HepG2 (cell line): ENCODE data around the gene FBXL7. TPM values are rescaled to one million over a fixed set of nuclear protein-coding genes. Genes with fewer than 3 reads are reported as not detected.

Source experiments
- ATAC-seq: fragments of 200-7000 bp; cut with Tn5 transposase; 3 replicates; pipeline ENCODE4 v1.9.1; 2020; ENCODE audit warnings: mild to moderate bottlenecking, moderate library complexity
- BruUV-seq: library from RNA; stranded (reverse); fragments of 400-500 nt; replicated peaks from 2 replicates; lab custom pipeline; 2021; lab: Mats Ljungman, UMichigan
- CTCF ChIA-PET: fragments of 300-600 bp; formaldehyde crosslinking; extraction: SDS; loops from one replicate; lab custom pipeline; 2021; ENCODE audit warnings: low total read pairs, inconsistent platforms, low intra/inter-chr PET ratio; lab: Yijun Ruan, JAX
- POLR2A ChIA-PET: fragments of 350-600 bp; sonication (Branson Sonifier 250); formaldehyde crosslinking; loops from one replicate; lab custom pipeline; 2020; ENCODE audit warnings: antibody characterized with exemption, inconsistent platforms; lab: Yijun Ruan, JAX
- DNase-seq: peaks from one replicate; pipeline ENCODE4 v3.0.0-alpha.2; 2015; ENCODE audit warnings: low spot score
- FAIRE-seq: peaks from 3 replicates; lab custom pipeline; 2011; peaks lifted over from hg19 to GRCh38; lab: Jason Lieb, UNC
- H2AFZ ChIP-seq: one replicate; pipeline ENCODE4 v1.6.1; 2011; ENCODE audit warnings: low read length, inconsistent platforms
- H3K27ac ChIP-seq: fragments of 300-600 bp; 3 replicates; pipeline ENCODE4 v1.8.0; 2011; ENCODE audit warnings: mixed run types, mild to moderate bottlenecking, mixed read lengths, low read length, inconsistent platforms; ENCODE audit not compliant: insufficient read depth; ENCODE audit errors: extremely low read length
- H3K27me3 ChIP-seq, 2 experiments: fragments of 200-600 bp in 1 of 2; 2 replicates in 1 of 2; 3 replicates in 1 of 2; pipeline versions ENCODE4 v1.6.0 to v1.8.0; 2011; ENCODE audit warnings: low read length in 2 of 2, mild to moderate bottlenecking in 2 of 2, moderate library complexity in 2 of 2, inconsistent platforms in 1 of 2; ENCODE audit not compliant: insufficient read depth in 2 of 2, control insufficient read depth in 1 of 2
- H3K36me3 ChIP-seq, 2 experiments: fragments of 200-600 bp in 1 of 2; replicated peaks in 1 of 2; 2 replicates in 1 of 2; 3 replicates in 1 of 2; pipeline versions ENCODE4 v1.5.1 to v1.8.0; 2011; ENCODE audit warnings: low read length in 2 of 2, inconsistent platforms in 1 of 2; ENCODE audit not compliant: insufficient read depth in 2 of 2, control insufficient read depth in 1 of 2
- H3K4me1 ChIP-seq: 2 replicates; pipeline ENCODE4 v1.5.1; 2012; ENCODE audit warnings: low read length, inconsistent platforms; ENCODE audit not compliant: insufficient read depth
- H3K4me2 ChIP-seq: 2 replicates; pipeline ENCODE4 v1.6.0; 2011; ENCODE audit warnings: low read depth, low read length, inconsistent platforms
- H3K4me3 ChIP-seq, 3 experiments: fragments of 200-600 bp in 1 of 3; sonication (generic), shearing (Covaris generic) in 1 of 3; replicated peaks in 1 of 3; 2 replicates each; pipeline ENCODE4 v1.5.1; 2011 to 2016; ENCODE audit warnings: low read length in 3 of 3, inconsistent platforms in 2 of 3, low read depth in 2 of 3, mild to moderate bottlenecking in 2 of 3, control low read depth in 1 of 3, mixed read lengths in 1 of 3; ENCODE audit not compliant: insufficient read depth in 1 of 3
- H3K79me2 ChIP-seq: one replicate; pipeline ENCODE4 v1.6.1; 2011; ENCODE audit warnings: low read length, inconsistent platforms; ENCODE audit not compliant: insufficient read depth
- H3K9ac ChIP-seq: 2 replicates; pipeline ENCODE4 v1.6.0; 2011; ENCODE audit warnings: mild to moderate bottlenecking, low read depth, low read length, inconsistent platforms; ENCODE audit not compliant: insufficient read depth
- H3K9me3 ChIP-seq: 2 replicates; pipeline ENCODE4 v1.5.1; 2012; ENCODE audit warnings: mild to moderate bottlenecking, low read length
- H4K20me1 ChIP-seq: 2 replicates; pipeline ENCODE4 v1.6.0; 2011; ENCODE audit warnings: inconsistent platforms, mild to moderate bottlenecking, low read length, moderate library complexity; ENCODE audit not compliant: insufficient read depth
- FOXC1 ChIP-seq: sonication (generic); formaldehyde crosslinking; IDR thresholded peaks from 2 replicates; pipeline ENCODE4 v1.8.0; 2022; ENCODE audit warnings: mild to moderate bottlenecking, missing genetic modification reagents, borderline replicate concordance
- FOXK1 ChIP-seq: sonication (generic); formaldehyde crosslinking; IDR thresholded peaks from 2 replicates; pipeline ENCODE4 v1.4.0; 2020; ENCODE audit warnings: low read depth, missing genetic modification reagents, borderline replicate concordance
- HMGA1 ChIP-seq: sonication (generic); formaldehyde crosslinking; conservative IDR thresholded peaks from 2 replicates; pipeline ENCODE4 v1.4.0; 2020; ENCODE audit warnings: missing genetic modification reagents
- ZBTB4 ChIP-seq: sonication (generic); formaldehyde crosslinking; IDR thresholded peaks from 2 replicates; pipeline ENCODE4 v1.4.0; 2020; ENCODE audit warnings: missing genetic modification reagents, mild to moderate bottlenecking, borderline replicate concordance
- ZNF549 ChIP-seq: sonication (generic); formaldehyde crosslinking; IDR thresholded peaks from 2 replicates; pipeline ENCODE4 v1.5.0; 2020; ENCODE audit warnings: missing genetic modification reagents
- WGBS: methylation state at CpG from one replicate; pipeline ENCODE4 v1.1.6; 2017; ENCODE audit warnings: low lambda C conversion rate; 5-methylcytosine and 5-hydroxymethylcytosine counted together
- in situ Hi-C: cut with HindIII; loops from 2 replicates; pipeline ENCODE4 v1.10.0; 2017; ENCODE audit warnings: low pct_unique_long_range_greater_than_20kb; ENCODE audit not compliant: extremely low pct_ligation_motif_present
- intact Hi-C: fragments of 100-400 bp; cut with micrococcal nuclease; formaldehyde crosslinking; loops from one replicate; pipeline ENCODE4 v1.10.0; 2022; ENCODE audit not compliant: unreplicated experiment
- polyA plus RNA-seq, 8 experiments: library from polyadenylated mRNA; depleted of rRNA in 3 of 8; stranded (reverse) in 7 of 8; unstranded in 1 of 8; fragments of >200 nt; fragmentation: Illumina TruSeq in 4 of 8; extraction: Trizol in 4 of 8; gene quantifications; 2 replicates each; pipeline versions ENCODE4 v1.2.1 to v1.2.3, GENCODE V29; 2011 to 2016; ENCODE audit warnings: low read depth in 4 of 8, missing spikeins in 1 of 8, mixed read lengths in 1 of 8; ENCODE audit not compliant: insufficient read depth in 1 of 8
- total RNA-seq, 5 experiments: library from RNA; depleted of rRNA; stranded (reverse); fragments of >200 nt; fragmentation: Illumina TruSeq; extraction: Trizol; gene quantifications; 2 replicates each; pipeline ENCODE4 v1.2.3, GENCODE V29; 2016; ENCODE audit warnings: low read depth in 1 of 5
- TF ChIP-seq, protein P1 (sequence below), 2 experiments: IDR thresholded peaks; 2 replicates each; pipeline ENCODE4 v1.6.1; 2011 to 2012; ENCODE audit warnings: low read length in 2 of 2, borderline replicate concordance in 1 of 2, low read depth in 1 of 2, mild to moderate bottlenecking in 1 of 2, moderate library complexity in 1 of 2

The FBXL7 gene
- total and polyA plus RNA-seq, 2 of the 13 experiments (the other 11 are each of a cell fraction or from before 2014, with no cell fraction given) = 0.07 TPM; not detected in 1

- in situ Hi-C loops = no loop called here
Measured at GRCh38 chr5:15674716-15675115, 174.7 kb downstream of the FBXL7 start.

More at GRCh38 chr5:15674716-15675115, 174.7 kb downstream of the FBXL7 start:
- intact Hi-C loops = no loop called here
- no peaks in the 10 kb centered on the region for H3K36me3 ChIP-seq
- CTCF ChIA-PET = no interaction called here
- no peaks in the 10 kb centered on the region for H4K20me1 ChIP-seq
- no peak overlapping the region for H2AFZ ChIP-seq
- BruUV-seq = no TSS peak
- no peak overlapping the region for H3K9ac ChIP-seq
- DNase-seq (no peak), ATAC-seq (no peak), FAIRE-seq (no peak)
- POLR2A ChIA-PET = no interaction called here
- no peak overlapping the region for H3K4me2 ChIP-seq
- no peak overlapping the region for H3K27ac ChIP-seq
- WGBS = 0% methylated on average over 2 of the region's 2 CpGs
- no peaks in the 10 kb centered on the region for H3K4me1 ChIP-seq
- no peak overlapping the region for H3K4me3 ChIP-seq
- TF ChIP-seq, protein P1, sequence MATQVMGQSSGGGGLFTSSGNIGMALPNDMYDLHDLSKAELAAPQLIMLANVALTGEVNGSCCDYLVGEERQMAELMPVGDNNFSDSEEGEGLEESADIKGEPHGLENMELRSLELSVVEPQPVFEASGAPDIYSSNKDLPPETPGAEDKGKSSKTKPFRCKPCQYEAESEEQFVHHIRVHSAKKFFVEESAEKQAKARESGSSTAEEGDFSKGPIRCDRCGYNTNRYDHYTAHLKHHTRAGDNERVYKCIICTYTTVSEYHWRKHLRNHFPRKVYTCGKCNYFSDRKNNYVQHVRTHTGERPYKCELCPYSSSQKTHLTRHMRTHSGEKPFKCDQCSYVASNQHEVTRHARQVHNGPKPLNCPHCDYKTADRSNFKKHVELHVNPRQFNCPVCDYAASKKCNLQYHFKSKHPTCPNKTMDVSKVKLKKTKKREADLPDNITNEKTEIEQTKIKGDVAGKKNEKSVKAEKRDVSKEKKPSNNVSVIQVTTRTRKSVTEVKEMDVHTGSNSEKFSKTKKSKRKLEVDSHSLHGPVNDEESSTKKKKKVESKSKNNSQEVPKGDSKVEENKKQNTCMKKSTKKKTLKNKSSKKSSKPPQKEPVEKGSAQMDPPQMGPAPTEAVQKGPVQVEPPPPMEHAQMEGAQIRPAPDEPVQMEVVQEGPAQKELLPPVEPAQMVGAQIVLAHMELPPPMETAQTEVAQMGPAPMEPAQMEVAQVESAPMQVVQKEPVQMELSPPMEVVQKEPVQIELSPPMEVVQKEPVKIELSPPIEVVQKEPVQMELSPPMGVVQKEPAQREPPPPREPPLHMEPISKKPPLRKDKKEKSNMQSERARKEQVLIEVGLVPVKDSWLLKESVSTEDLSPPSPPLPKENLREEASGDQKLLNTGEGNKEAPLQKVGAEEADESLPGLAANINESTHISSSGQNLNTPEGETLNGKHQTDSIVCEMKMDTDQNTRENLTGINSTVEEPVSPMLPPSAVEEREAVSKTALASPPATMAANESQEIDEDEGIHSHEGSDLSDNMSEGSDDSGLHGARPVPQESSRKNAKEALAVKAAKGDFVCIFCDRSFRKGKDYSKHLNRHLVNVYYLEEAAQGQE (IDR thresholded peaks at IDR 0.05; ENCODE audit: borderline replicate concordance in 1 of 2, low read depth in 1 of 2, low read length in 2 of 2) = no peak
- no peak for TF ChIP-seq ZNF549 (CRISPR knock-in tag)
- no peak for TF ChIP-seq FOXK1 (CRISPR knock-in tag)
- no peak for TF ChIP-seq ZBTB4 (CRISPR knock-in tag)
- TF ChIP-seq HMGA1 (CRISPR knock-in tag) = no peak
- TF ChIP-seq FOXC1 (CRISPR knock-in tag) = no peak
- no peaks in the 10 kb centered on the region for H3K79me2 ChIP-seq
- no peaks in the 10 kb centered on the region for H3K27me3 ChIP-seq
- no peaks in the 10 kb centered on the region for H3K9me3 ChIP-seq
